ENCODE data around the gene RAD51B.

GRCh38 chr14:68607867-68608573 lies 788.4 kb downstream of the RAD51B start:
- TF ChIP-seq POLR2A (IDR thresholded peaks at IDR 0.05) (no peak), EP300 (IDR thresholded peaks at IDR 0.05) (no peak), CTCF (IDR thresholded peaks at IDR 0.05) (no peak), POLR2AphosphoS5 (IDR thresholded peaks at IDR 0.05) (no peak)
